GM12801 (cell line): ENCODE measurements around the gene GPR39.

Experiments used
- CTCF ChIP-seq: IDR thresholded peaks from one replicate; pipeline ENCODE4 v1.5.1; 2011; ENCODE audit warnings: control low read depth; ENCODE audit not compliant: insufficient read length; ENCODE audit errors: extremely low read depth

Gene GPR39

GRCh38 chr2:132446444-132446843, 29.8 kb downstream of the GPR39 start:
- TF ChIP-seq CTCF, result no peak

- TF ChIP-seq CTCF, result no peak
Observed at GRCh38 chr2:132448331-132448730, 31.7 kb downstream of the GPR39 start.

GRCh38 chr2:132448771-132449170, 32.2 kb downstream of the GPR39 start:
- no peak for TF ChIP-seq CTCF

- TF ChIP-seq CTCF, result no peak
Observed at GRCh38 chr2:132449868-132450267, 33.3 kb downstream of the GPR39 start.

GRCh38 chr2:132460781-132461180, 44.2 kb downstream of the GPR39 start:
- TF ChIP-seq CTCF, result no peak

GRCh38 chr2:132462236-132462635, 45.6 kb downstream of the GPR39 start:
- no peak for TF ChIP-seq CTCF

GRCh38 chr2:132463719-132464118, 47.1 kb downstream of the GPR39 start:
- no peak for TF ChIP-seq CTCF

GRCh38 chr2:132465917-132466316, 49.3 kb downstream of the GPR39 start:
- no peak for TF ChIP-seq CTCF
